Mesendoderm (in vitro differentiated cells): ENCODE measurements around the gene BCL2L14.

Experiments
- DNase-seq: peaks from one replicate; pipeline ENCODE4 v3.0.0; 2013
- H2AK5ac ChIP-seq: 2 replicates; pipeline ENCODE4 v1.6.1; 2013; ENCODE audit warnings: low read length, inconsistent platforms
- H2BK120ac ChIP-seq: 2 replicates; pipeline ENCODE4 v1.6.1; 2013; ENCODE audit warnings: low read depth, mild to moderate bottlenecking, low read length, moderate library complexity, mixed read lengths
- H2BK15ac ChIP-seq: replicated peaks from 2 replicates; pipeline ENCODE4 v1.6.1; 2013; ENCODE audit warnings: low read depth, mild to moderate bottlenecking, moderate library complexity
- H2BK5ac ChIP-seq: 2 replicates; pipeline ENCODE4 v1.6.1; 2013; ENCODE audit warnings: low read length, inconsistent platforms
- H3K18ac ChIP-seq: 2 replicates; pipeline ENCODE4 v1.6.1; 2013; ENCODE audit warnings: mild to moderate bottlenecking, low read length, mixed read lengths
- H3K23ac ChIP-seq: one replicate; pipeline ENCODE4 v1.6.1; 2013; ENCODE audit warnings: low read length
- H3K27ac ChIP-seq: 2 replicates; pipeline ENCODE4 v1.5.1; 2013; ENCODE audit warnings: low read depth, mild to moderate bottlenecking, inconsistent platforms, low read length, moderate library complexity
- H3K27me3 ChIP-seq: 2 replicates; pipeline ENCODE4 v1.6.1; 2013; ENCODE audit warnings: low read length, control low read depth, mild to moderate bottlenecking, inconsistent platforms; ENCODE audit not compliant: insufficient read depth, poor library complexity
- H3K36me3 ChIP-seq: 2 replicates; pipeline ENCODE4 v1.6.1; 2013; ENCODE audit warnings: low read length, inconsistent platforms; ENCODE audit not compliant: control insufficient read depth, insufficient read depth
- H3K4ac ChIP-seq: one replicate; pipeline ENCODE4 v1.6.1; 2013; ENCODE audit warnings: low read depth, mild to moderate bottlenecking, low read length, moderate library complexity
- H3K4me1 ChIP-seq: 2 replicates; pipeline ENCODE4 v1.6.1; 2013; ENCODE audit warnings: low read depth, low read length, inconsistent platforms; ENCODE audit not compliant: control insufficient read depth
- H3K4me2 ChIP-seq: 2 replicates; pipeline ENCODE4 v1.6.1; 2013; ENCODE audit warnings: low read length
- H3K4me3 ChIP-seq: 2 replicates; pipeline ENCODE4 v1.5.1; 2013; ENCODE audit warnings: mild to moderate bottlenecking, low read length
- H3K56ac ChIP-seq: one replicate; pipeline ENCODE4 v1.6.1; 2013; ENCODE audit warnings: low read length
- H3K79me1 ChIP-seq: 2 replicates; pipeline ENCODE4 v1.6.1; 2013; ENCODE audit warnings: low read length, inconsistent platforms
- H3K79me2 ChIP-seq: 2 replicates; pipeline ENCODE4 v1.6.1; 2013; ENCODE audit warnings: mild to moderate bottlenecking, low read length; ENCODE audit not compliant: control insufficient read depth, insufficient read depth
- H3K9ac ChIP-seq: 2 replicates; pipeline ENCODE4 v1.6.1; 2013; ENCODE audit warnings: low read length, inconsistent platforms
- H4K5ac ChIP-seq: one replicate; pipeline ENCODE4 v1.6.1; 2013; ENCODE audit warnings: low read length
- H4K8ac ChIP-seq: one replicate; pipeline ENCODE4 v1.6.1; 2013; ENCODE audit warnings: low read depth, mild to moderate bottlenecking, control low read depth, low read length, moderate library complexity
- WGBS: extraction: QIAGEN DNeasy Blood & Tissue Kit; methylation state at CpG from one replicate; pipeline ENCODE4 v1.1.7; 2013; ENCODE audit warnings: low lambda C conversion rate, missing lambda C conversion rate; ENCODE audit not compliant: insufficient coverage; ENCODE audit errors: extremely low coverage; 5-methylcytosine and 5-hydroxymethylcytosine counted together

Gene BCL2L14

DNA sequence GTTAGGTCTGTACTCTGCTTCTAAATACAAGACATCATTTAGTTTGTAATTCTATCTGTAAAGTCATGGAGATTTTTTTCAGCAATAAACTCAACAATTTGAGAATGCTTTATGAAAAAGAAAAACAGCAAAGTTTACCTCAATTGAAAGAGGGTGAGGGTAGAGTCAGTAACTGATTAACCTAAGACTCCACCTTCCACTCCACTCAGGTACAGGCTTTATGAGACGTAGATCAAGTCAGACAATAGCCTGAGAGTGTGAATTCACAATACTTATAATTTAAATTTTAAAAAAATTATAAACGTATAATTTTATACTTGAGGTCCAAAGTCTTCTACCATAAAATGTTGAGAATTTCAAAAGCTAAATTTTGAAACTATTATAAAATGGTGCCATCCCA, 45.9 kb downstream of the BCL2L14 start:
- H3K18ac ChIP-seq, result no peak overlapping the region
- no peaks in the 10 kb centered on the region for H3K79me1 ChIP-seq
- no peak overlapping the region for H2BK120ac ChIP-seq
- H3K23ac ChIP-seq, result no peak overlapping the region
- no peak overlapping the region for H2BK5ac ChIP-seq
- no peak overlapping the region for H3K27ac ChIP-seq
- no peaks in the 10 kb centered on the region for H3K79me2 ChIP-seq
- H4K5ac ChIP-seq, result no peak overlapping the region
- no peak for DNase-seq
- H3K4me1 ChIP-seq, result no peaks in the 10 kb centered on the region
- H3K4me2 ChIP-seq, result no peak overlapping the region
- no peak overlapping the region for H3K4me3 ChIP-seq
- WGBS, result no CpG with 5 or more reads among the region's 2 CpGs
- H3K27me3 ChIP-seq, result peaks cover 2% of the 10 kb centered on the region
- H4K8ac ChIP-seq, result no peak overlapping the region
- H3K9ac ChIP-seq, result no peak overlapping the region
- H3K56ac ChIP-seq, result no peak overlapping the region
- peaks cover 5% of the 10 kb centered on the region for H3K36me3 ChIP-seq
- no peak overlapping the region for H3K4ac ChIP-seq
- H2BK15ac ChIP-seq, result no peak overlapping the region
- no peak overlapping the region for H2AK5ac ChIP-seq

DNA sequence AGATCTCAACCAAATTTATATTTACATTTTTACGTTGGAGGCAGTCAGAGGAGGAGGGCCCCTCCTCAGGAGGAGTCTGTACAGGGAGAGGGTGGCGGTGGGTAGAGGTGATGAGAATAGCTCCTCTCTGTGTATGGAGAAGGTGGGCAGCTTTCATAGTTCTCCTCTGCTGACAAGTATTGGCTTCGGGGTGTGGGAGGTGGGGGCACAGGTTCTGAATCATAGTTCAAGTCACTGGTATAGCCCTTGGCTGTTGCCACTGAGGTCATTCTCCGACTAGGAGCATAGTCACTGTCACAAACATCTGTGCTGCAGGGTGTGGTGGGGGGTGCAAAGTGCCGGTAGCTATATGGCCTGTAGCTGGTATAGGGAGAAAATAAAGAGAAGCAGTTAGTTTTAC, 50.3 kb downstream of the BCL2L14 start:
- Histone ChIP-seq H3K4me3 (no peak overlapping the region), H3K79me2 (no peaks in the 10 kb centered on the region), H2BK5ac (no peak overlapping the region), H2BK120ac (no peak overlapping the region), H4K5ac (no peak overlapping the region), H4K8ac (no peak overlapping the region), H3K9ac (no peak overlapping the region), H3K4me1 (no peaks in the 10 kb centered on the region), H2AK5ac (no peak overlapping the region), H3K4me2 (no peak overlapping the region), H3K36me3 (peaks cover 5% of the 10 kb centered on the region), H3K27ac (no peak overlapping the region), H3K4ac (no peak overlapping the region), H2BK15ac (no peak overlapping the region), H3K56ac (no peak overlapping the region), H3K23ac (no peak overlapping the region), H3K79me1 (no peaks in the 10 kb centered on the region), H3K27me3 (peaks cover 2% of the 10 kb centered on the region), H3K18ac (no peak overlapping the region)
- no peak for DNase-seq
- WGBS, result no CpG with 5 or more reads among the region's 5 CpGs

DNA sequence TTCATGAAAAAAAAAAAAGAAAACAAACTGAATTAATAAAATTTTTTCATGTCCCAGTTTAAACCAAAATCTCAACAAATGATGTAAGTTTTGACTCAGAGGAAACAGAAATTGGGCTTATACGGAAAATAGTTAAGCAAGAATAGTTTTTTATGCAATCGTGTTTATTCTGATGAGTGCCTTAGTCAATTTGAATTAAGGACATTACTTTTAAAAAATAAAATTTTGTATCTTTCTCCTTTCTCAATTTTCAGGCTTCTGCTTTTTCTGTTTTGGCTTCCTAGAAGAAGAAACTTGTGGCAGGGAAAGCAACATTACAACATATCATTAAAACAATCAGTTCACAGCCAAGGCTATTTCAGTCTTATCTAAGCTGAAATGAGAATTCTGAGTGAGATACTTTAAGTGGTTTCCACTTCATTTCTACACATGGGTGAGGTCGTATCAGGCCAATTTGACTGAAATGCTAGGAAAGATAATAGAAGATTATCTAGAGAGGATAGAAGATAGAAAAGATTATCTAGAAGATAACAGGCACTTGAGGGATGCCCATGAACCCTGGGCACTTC, 52.4 kb downstream of the BCL2L14 start:
- no peak overlapping the region for H3K9ac ChIP-seq
- no CpG with 5 or more reads among the region's 3 CpGs for WGBS
- no peak overlapping the region for H4K8ac ChIP-seq
- no peak overlapping the region for H4K5ac ChIP-seq
- no peaks in the 10 kb centered on the region for H3K79me2 ChIP-seq
- H3K36me3 ChIP-seq, result peaks cover 7% of the 10 kb centered on the region
- H3K18ac ChIP-seq, result no peak overlapping the region
- no peak overlapping the region for H3K4me2 ChIP-seq
- peak; percentile 83 for DNase-seq
- H3K27me3 ChIP-seq, result peaks cover 2% of the 10 kb centered on the region
- no peak overlapping the region for H3K27ac ChIP-seq
- no peaks in the 10 kb centered on the region for H3K4me1 ChIP-seq
- no peaks in the 10 kb centered on the region for H3K79me1 ChIP-seq
- no peak overlapping the region for H3K4me3 ChIP-seq
- no peak overlapping the region for H3K4ac ChIP-seq
- H2AK5ac ChIP-seq, result no peak overlapping the region
- H3K56ac ChIP-seq, result no peak overlapping the region
- H2BK5ac ChIP-seq, result no peak overlapping the region
- H2BK15ac ChIP-seq, result no peak overlapping the region
- no peak overlapping the region for H2BK120ac ChIP-seq
- no peak overlapping the region for H3K23ac ChIP-seq

DNA sequence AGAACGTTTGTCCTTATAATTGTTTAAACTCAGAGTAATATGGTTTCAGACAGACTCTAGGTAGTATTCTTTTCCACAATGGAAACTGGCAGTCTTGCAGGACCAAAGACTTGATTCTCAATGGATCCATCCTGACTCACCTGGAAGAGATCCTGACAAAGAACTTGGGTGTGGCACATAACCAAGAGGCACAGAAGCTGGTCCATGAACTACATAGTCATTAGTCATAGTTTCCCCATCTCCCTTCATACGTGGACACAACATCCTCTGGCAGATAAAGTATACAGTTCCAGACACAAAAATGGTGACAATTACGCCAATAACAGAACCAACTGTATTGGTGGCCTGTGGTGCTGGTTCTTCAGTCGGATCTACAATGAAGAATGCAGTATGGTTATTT, 55.8 kb downstream of the BCL2L14 start:
- H4K8ac ChIP-seq, result no peak overlapping the region
- H2AK5ac ChIP-seq, result no peak overlapping the region
- no peak overlapping the region for H2BK5ac ChIP-seq
- no peak overlapping the region for H4K5ac ChIP-seq
- H3K23ac ChIP-seq, result no peak overlapping the region
- no peak overlapping the region for H3K56ac ChIP-seq
- no peaks in the 10 kb centered on the region for H3K79me1 ChIP-seq
- H3K4ac ChIP-seq, result no peak overlapping the region
- H3K4me3 ChIP-seq, result no peak overlapping the region
- H3K36me3 ChIP-seq, result peaks cover 2% of the 10 kb centered on the region
- H3K9ac ChIP-seq, result no peak overlapping the region
- no peaks in the 10 kb centered on the region for H3K79me2 ChIP-seq
- H3K27me3 ChIP-seq, result no peaks in the 10 kb centered on the region
- no peaks in the 10 kb centered on the region for H3K4me1 ChIP-seq
- no peak overlapping the region for H2BK120ac ChIP-seq
- no peak for DNase-seq
- no peak overlapping the region for H2BK15ac ChIP-seq
- no peak overlapping the region for H3K18ac ChIP-seq
- no peak overlapping the region for H3K27ac ChIP-seq
- H3K4me2 ChIP-seq, result no peak overlapping the region
- WGBS, result no CpG with 5 or more reads among the region's 4 CpGs

DNA sequence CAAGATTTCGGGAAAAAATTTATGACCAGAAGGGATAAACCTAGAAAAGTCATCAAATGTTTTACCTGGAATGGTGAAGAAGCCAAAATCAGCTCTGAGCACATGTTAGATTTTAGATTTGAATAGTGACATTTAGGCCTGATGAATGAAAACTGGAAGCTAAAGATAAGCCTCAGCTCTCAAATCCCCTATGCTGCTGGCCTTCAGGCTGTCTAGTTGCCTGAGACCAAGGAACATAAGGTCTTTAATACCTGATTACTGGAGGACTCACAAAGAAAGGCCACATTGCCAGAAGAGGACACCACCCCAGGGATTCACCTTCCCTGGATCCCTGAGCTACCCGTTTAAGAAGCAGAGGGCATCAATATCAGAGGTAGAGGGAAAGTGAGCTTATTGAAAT, 56.6 kb downstream of the BCL2L14 start:
- H3K23ac ChIP-seq, result no peak overlapping the region
- H3K79me1 ChIP-seq, result peaks cover 2% of the 10 kb centered on the region
- no peak overlapping the region for H3K27ac ChIP-seq
- H3K4me3 ChIP-seq, result no peak overlapping the region
- no peak for DNase-seq
- H3K36me3 ChIP-seq, result peaks cover 4% of the 10 kb centered on the region
- H2BK15ac ChIP-seq, result no peak overlapping the region
- H4K5ac ChIP-seq, result no peak overlapping the region
- H3K79me2 ChIP-seq, result no peaks in the 10 kb centered on the region
- no peak overlapping the region for H3K4ac ChIP-seq
- H4K8ac ChIP-seq, result no peak overlapping the region
- no CpG with 5 or more reads among the region's 2 CpGs for WGBS
- H3K4me1 ChIP-seq, result no peaks in the 10 kb centered on the region
- no peak overlapping the region for H2BK5ac ChIP-seq
- H2BK120ac ChIP-seq, result no peak overlapping the region
- no peaks in the 10 kb centered on the region for H3K27me3 ChIP-seq
- no peak overlapping the region for H3K18ac ChIP-seq
- no peak overlapping the region for H3K4me2 ChIP-seq
- no peak overlapping the region for H3K9ac ChIP-seq
- H2AK5ac ChIP-seq, result no peak overlapping the region
- no peak overlapping the region for H3K56ac ChIP-seq

DNA sequence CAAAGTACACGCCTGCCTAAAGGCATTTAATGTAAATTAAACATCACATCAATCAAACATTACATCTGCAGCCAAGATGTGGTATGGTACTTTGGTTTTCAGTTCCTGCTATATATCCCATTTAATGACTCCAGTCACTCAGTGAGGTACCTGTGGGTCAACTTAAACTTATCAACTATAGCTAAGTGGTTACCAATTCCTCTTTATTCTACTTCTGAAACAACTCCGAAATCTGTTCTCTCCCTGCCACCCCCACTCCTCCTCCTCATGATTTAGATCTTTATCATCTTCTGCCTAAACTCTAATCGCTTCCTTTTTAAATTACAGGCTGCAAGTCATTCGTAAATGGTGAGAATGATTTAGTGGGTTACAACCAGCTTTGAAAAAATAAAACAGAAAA, 57.9 kb downstream of the BCL2L14 start:
- no peaks in the 10 kb centered on the region for H3K4me1 ChIP-seq
- H3K4ac ChIP-seq, result no peak overlapping the region
- H3K79me1 ChIP-seq, result peaks cover 2% of the 10 kb centered on the region
- H3K18ac ChIP-seq, result no peak overlapping the region
- H2BK120ac ChIP-seq, result no peak overlapping the region
- H3K27me3 ChIP-seq, result no peaks in the 10 kb centered on the region
- no peak overlapping the region for H2BK5ac ChIP-seq
- no peak overlapping the region for H3K23ac ChIP-seq
- H4K5ac ChIP-seq, result no peak overlapping the region
- DNase-seq, result no peak
- peaks cover 4% of the 10 kb centered on the region for H3K36me3 ChIP-seq
- H3K4me2 ChIP-seq, result no peak overlapping the region
- H3K4me3 ChIP-seq, result no peak overlapping the region
- no peaks in the 10 kb centered on the region for H3K79me2 ChIP-seq
- no peak overlapping the region for H3K56ac ChIP-seq
- no peak overlapping the region for H3K9ac ChIP-seq
- H2BK15ac ChIP-seq, result no peak overlapping the region
- no peak overlapping the region for H2AK5ac ChIP-seq
- H3K27ac ChIP-seq, result no peak overlapping the region
- WGBS, result no CpG with 5 or more reads among the region's 4 CpGs
- no peak overlapping the region for H4K8ac ChIP-seq
